DND-41 (cell line): Measurements from ENCODE around the gene ZBTB45.

Experiments
- CTCF ChIP-seq: IDR thresholded peaks from 2 replicates; pipeline ENCODE4 v1.5.1; 2012; ENCODE audit warnings: borderline replicate concordance, low read length, moderate library complexity, mild to moderate bottlenecking; ENCODE audit not compliant: poor library complexity, severe bottlenecking; ENCODE audit errors: extremely low read depth
- EZH2 ChIP-seq: IDR thresholded peaks from 3 replicates; pipeline ENCODE4 v1.6.1; 2012; ENCODE audit warnings: borderline replicate concordance, low read depth, mild to moderate bottlenecking, moderate library complexity, low read length, inconsistent platforms; ENCODE audit not compliant: severe bottlenecking

GRCh38 chr19:58509731-58510083 is 9.9 kb downstream of the ZBTB45 start:
- no peak for TF ChIP-seq CTCF
- no peak for TF ChIP-seq EZH2
